WTC11 (cell line): ENCODE data around the gene ELOVL2. TPM values are rescaled to one million over a fixed set of nuclear protein-coding genes. Genes with fewer than 3 reads are reported as not detected.

Experiments used
- ATAC-seq: fragments of 200-7000 bp; cut with Tn5 transposase; 2 replicates; pipeline ENCODE4 v1.10.0; 2021; ENCODE audit warnings: mild to moderate bottlenecking, moderate library complexity
- CTCF ChIA-PET: fragments of 300-600 bp; sonication (Branson Sonifier 250); formaldehyde crosslinking; loops from one replicate; lab custom pipeline; 2021; ENCODE audit warnings: antibody characterized with exemption; lab: Charles Lee
- POLR2A ChIA-PET: fragments of 350-600 bp; sonication (Branson Sonifier 250); formaldehyde crosslinking; loops from one replicate; lab custom pipeline; 2021; ENCODE audit warnings: antibody characterized with exemption; lab: Charles Lee
- DNase-seq: peaks from one replicate; pipeline ENCODE4 v3.0.0; 2021; ENCODE audit warnings: low spot score
- H3K27ac Mint-ChIP-seq: 2 replicates; pipeline ENCODE4 v1.8.0; 2021; ENCODE audit warnings: mixed read lengths
- H3K27me3 Mint-ChIP-seq: 2 replicates; pipeline ENCODE4 v1.8.0; 2021; ENCODE audit warnings: low read depth, mild to moderate bottlenecking, moderate library complexity, mixed read lengths
- H3K36me3 Mint-ChIP-seq: 2 replicates; pipeline ENCODE4 v1.8.0; 2021; ENCODE audit warnings: mixed read lengths
- H3K4me1 Mint-ChIP-seq: 2 replicates; pipeline ENCODE4 v1.8.0; 2022; ENCODE audit warnings: mixed read lengths
- H3K4me3 Mint-ChIP-seq: 2 replicates; pipeline ENCODE4 v1.8.0; 2021; ENCODE audit warnings: mild to moderate bottlenecking, moderate library complexity, mixed read lengths
- H3K9me3 Mint-ChIP-seq: 2 replicates; pipeline ENCODE4 v1.8.0; 2021; ENCODE audit warnings: mixed read lengths
- CREM ChIP-seq: sonication (generic); formaldehyde crosslinking; IDR thresholded peaks from 2 replicates; pipeline ENCODE4 v1.8.1; 2022; ENCODE audit warnings: mild to moderate bottlenecking, missing genetic modification reagents, moderate library complexity
- FOXK1 ChIP-seq: sonication (generic); formaldehyde crosslinking; IDR thresholded peaks from 2 replicates; pipeline ENCODE4 v1.8.0; 2022; ENCODE audit warnings: mild to moderate bottlenecking, moderate library complexity, missing genetic modification reagents
- IRF2 ChIP-seq: sonication (generic); formaldehyde crosslinking; IDR thresholded peaks from 2 replicates; pipeline ENCODE4 v1.8.0; 2022; ENCODE audit warnings: low read depth, missing genetic modification reagents, borderline replicate concordance
- MXD4 ChIP-seq: fragments of 250-450 bp; sonication (Bioruptor Pico); IDR thresholded peaks from 2 replicates; pipeline ENCODE4 v1.8.0; 2021; ENCODE audit warnings: mild to moderate bottlenecking, moderate library complexity, borderline replicate concordance
- NFE2L1 ChIP-seq: sonication (generic); formaldehyde crosslinking; IDR thresholded peaks from 2 replicates; pipeline ENCODE4 v1.8.1; 2023; ENCODE audit warnings: missing genetic modification reagents
- SP1 ChIP-seq: sonication (generic); formaldehyde crosslinking; conservative IDR thresholded peaks from 2 replicates; pipeline ENCODE4 v1.8.1; 2022; ENCODE audit warnings: missing genetic modification reagents
- TEAD1 ChIP-seq: sonication (generic); formaldehyde crosslinking; IDR thresholded peaks from 2 replicates; pipeline ENCODE4 v1.8.0; 2022; ENCODE audit warnings: mild to moderate bottlenecking, missing genetic modification reagents
- TP53 ChIP-seq: sonication (generic); formaldehyde crosslinking; IDR thresholded peaks from 2 replicates; pipeline ENCODE4 v1.8.1; 2023; ENCODE audit warnings: mild to moderate bottlenecking, missing genetic modification reagents
- ZNF121 ChIP-seq: sonication (generic); formaldehyde crosslinking; IDR thresholded peaks from 2 replicates; pipeline ENCODE4 v1.8.0; 2023; ENCODE audit warnings: missing genetic modification reagents
- ZNF396 ChIP-seq: fragments of 250-450 bp; sonication (Bioruptor Pico); IDR thresholded peaks from 2 replicates; pipeline ENCODE4 v1.8.0; 2021; ENCODE audit warnings: mild to moderate bottlenecking, moderate library complexity, borderline replicate concordance
- ZSCAN18 ChIP-seq: fragments of 250-450 bp; sonication (Bioruptor Pico); IDR thresholded peaks from 2 replicates; pipeline ENCODE4 v2.1.2; 2022; ENCODE audit warnings: mild to moderate bottlenecking, moderate library complexity
- total RNA-seq: library from RNA; stranded (reverse); gene quantifications from 3 replicates; pipeline ENCODE4 v1.2.3, GENCODE V29; 2021
- TF ChIP-seq, protein P1 (sequence below): sonication (generic); formaldehyde crosslinking; IDR thresholded peaks from 2 replicates; pipeline ENCODE4 v1.8.0; 2022; ENCODE audit warnings: mild to moderate bottlenecking, missing genetic modification reagents
- TF ChIP-seq, protein P2 (sequence below): fragments of 200-600 bp; IDR thresholded peaks from 2 replicates; pipeline ENCODE4 v1.8.0; 2022; ENCODE audit warnings: antibody characterized with exemption
- TF ChIP-seq, protein P3 (sequence below): sonication (generic); formaldehyde crosslinking; IDR thresholded peaks from 2 replicates; pipeline ENCODE4 v1.8.1; 2023; ENCODE audit warnings: mild to moderate bottlenecking, missing genetic modification reagents

The ELOVL2 gene
- total RNA-seq, 1 experiment from 2014 or later = 2.0 TPM

- ChIA-PET CTCF (interaction anchor here (0.5 to 2.4 kb wide), 14 partner anchors 12 to 174 kb away, joined by 3 to 17 read pairs (median 3); no protein-coding TSS in a partner anchor), POLR2A (no interaction called here)
- Mint-ChIP-seq H3K4me3 (peak overlapping the region; percentile 47), H3K27me3 (peaks cover 61% of the 10 kb centered on the region), H3K9me3 (no peaks in the 10 kb centered on the region), H3K4me1 (peaks cover 14% of the 10 kb centered on the region), H3K27ac (no peak overlapping the region), H3K36me3 (no peaks in the 10 kb centered on the region)
- ATAC-seq = peak; percentile 25
- TF ChIP-seq ZNF396 (CRISPR knock-in tag) (no peak), TEAD1 (CRISPR knock-in tag) (no peak), NFE2L1 (0 out of 2 replicates have a peak, but pooled peaks have one; percentile 16)
- DNase-seq = peak; percentile 24
Measured at GRCh38 chr6:11043378-11043960, 636 bp downstream of the ELOVL2 start.

GRCh38 chr6:11042750-11043377 is 1.2 kb downstream of the ELOVL2 start:
- POLR2A ChIA-PET = no interaction called here
- no peaks in the 10 kb centered on the region for H3K36me3 Mint-ChIP-seq

More at GRCh38 chr6:11042750-11043377, 1.2 kb downstream of the ELOVL2 start:
- peak overlapping the region; percentile 47 for H3K4me3 Mint-ChIP-seq
- peaks cover 61% of the 10 kb centered on the region for H3K27me3 Mint-ChIP-seq
- CTCF ChIA-PET = interaction anchor here (0.6 to 2.4 kb wide), 11 partner anchors 14 to 91 kb away, joined by 3 to 17 read pairs (median 4); no protein-coding TSS in a partner anchor
- ATAC-seq = no peak
- DNase-seq = no peak
- TF ChIP-seq, protein P1, sequence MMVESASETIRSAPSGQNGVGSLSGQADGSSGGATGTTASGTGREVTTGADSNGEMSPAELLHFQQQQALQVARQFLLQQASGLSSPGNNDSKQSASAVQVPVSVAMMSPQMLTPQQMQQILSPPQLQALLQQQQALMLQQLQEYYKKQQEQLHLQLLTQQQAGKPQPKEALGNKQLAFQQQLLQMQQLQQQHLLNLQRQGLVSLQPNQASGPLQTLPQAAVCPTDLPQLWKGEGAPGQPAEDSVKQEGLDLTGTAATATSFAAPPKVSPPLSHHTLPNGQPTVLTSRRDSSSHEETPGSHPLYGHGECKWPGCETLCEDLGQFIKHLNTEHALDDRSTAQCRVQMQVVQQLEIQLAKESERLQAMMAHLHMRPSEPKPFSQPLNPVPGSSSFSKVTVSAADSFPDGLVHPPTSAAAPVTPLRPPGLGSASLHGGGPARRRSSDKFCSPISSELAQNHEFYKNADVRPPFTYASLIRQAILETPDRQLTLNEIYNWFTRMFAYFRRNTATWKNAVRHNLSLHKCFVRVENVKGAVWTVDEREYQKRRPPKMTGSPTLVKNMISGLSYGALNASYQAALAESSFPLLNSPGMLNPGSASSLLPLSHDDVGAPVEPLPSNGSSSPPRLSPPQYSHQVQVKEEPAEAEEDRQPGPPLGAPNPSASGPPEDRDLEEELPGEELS = no peak
- TF ChIP-seq CREM (CRISPR knock-in tag) (no peak), SP1 (CRISPR knock-in tag) (no peak), MXD4 (CRISPR knock-in tag) (no peak), ZSCAN18 (CRISPR knock-in tag) (no peak), IRF2 (CRISPR knock-in tag) (no peak), TP53 (no peak), FOXK1 (CRISPR knock-in tag) (no peak), ZNF121 (CRISPR knock-in tag) (no peak)
- TF ChIP-seq, protein P2, sequence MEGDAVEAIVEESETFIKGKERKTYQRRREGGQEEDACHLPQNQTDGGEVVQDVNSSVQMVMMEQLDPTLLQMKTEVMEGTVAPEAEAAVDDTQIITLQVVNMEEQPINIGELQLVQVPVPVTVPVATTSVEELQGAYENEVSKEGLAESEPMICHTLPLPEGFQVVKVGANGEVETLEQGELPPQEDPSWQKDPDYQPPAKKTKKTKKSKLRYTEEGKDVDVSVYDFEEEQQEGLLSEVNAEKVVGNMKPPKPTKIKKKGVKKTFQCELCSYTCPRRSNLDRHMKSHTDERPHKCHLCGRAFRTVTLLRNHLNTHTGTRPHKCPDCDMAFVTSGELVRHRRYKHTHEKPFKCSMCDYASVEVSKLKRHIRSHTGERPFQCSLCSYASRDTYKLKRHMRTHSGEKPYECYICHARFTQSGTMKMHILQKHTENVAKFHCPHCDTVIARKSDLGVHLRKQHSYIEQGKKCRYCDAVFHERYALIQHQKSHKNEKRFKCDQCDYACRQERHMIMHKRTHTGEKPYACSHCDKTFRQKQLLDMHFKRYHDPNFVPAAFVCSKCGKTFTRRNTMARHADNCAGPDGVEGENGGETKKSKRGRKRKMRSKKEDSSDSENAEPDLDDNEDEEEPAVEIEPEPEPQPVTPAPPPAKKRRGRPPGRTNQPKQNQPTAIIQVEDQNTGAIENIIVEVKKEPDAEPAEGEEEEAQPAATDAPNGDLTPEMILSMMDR = no peak
- TF ChIP-seq, protein P3, sequence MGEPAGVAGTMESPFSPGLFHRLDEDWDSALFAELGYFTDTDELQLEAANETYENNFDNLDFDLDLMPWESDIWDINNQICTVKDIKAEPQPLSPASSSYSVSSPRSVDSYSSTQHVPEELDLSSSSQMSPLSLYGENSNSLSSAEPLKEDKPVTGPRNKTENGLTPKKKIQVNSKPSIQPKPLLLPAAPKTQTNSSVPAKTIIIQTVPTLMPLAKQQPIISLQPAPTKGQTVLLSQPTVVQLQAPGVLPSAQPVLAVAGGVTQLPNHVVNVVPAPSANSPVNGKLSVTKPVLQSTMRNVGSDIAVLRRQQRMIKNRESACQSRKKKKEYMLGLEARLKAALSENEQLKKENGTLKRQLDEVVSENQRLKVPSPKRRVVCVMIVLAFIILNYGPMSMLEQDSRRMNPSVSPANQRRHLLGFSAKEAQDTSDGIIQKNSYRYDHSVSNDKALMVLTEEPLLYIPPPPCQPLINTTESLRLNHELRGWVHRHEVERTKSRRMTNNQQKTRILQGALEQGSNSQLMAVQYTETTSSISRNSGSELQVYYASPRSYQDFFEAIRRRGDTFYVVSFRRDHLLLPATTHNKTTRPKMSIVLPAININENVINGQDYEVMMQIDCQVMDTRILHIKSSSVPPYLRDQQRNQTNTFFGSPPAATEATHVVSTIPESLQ (CRISPR knock-in tag) = no peak
- no peak overlapping the region for H3K27ac Mint-ChIP-seq
- H3K9me3 Mint-ChIP-seq = no peaks in the 10 kb centered on the region
- peaks cover 14% of the 10 kb centered on the region for H3K4me1 Mint-ChIP-seq
